HepG2 (cell line): ENCODE measurements around the gene BCL11B. TPM values are rescaled to one million over a fixed set of nuclear protein-coding genes. Genes with fewer than 3 reads are reported as not detected.

ENCODE experiments used
- ATAC-seq: fragments of 200-7000 bp; cut with Tn5 transposase; 3 replicates; pipeline ENCODE4 v1.9.1; 2020; ENCODE audit warnings: mild to moderate bottlenecking, moderate library complexity
- BruUV-seq: library from RNA; stranded (reverse); fragments of 400-500 nt; replicated peaks from 2 replicates; lab custom pipeline; 2021; lab: Mats Ljungman, UMichigan
- CTCF ChIA-PET: fragments of 300-600 bp; formaldehyde crosslinking; extraction: SDS; loops from one replicate; lab custom pipeline; 2021; ENCODE audit warnings: low total read pairs, inconsistent platforms, low intra/inter-chr PET ratio; lab: Yijun Ruan, JAX
- POLR2A ChIA-PET: fragments of 350-600 bp; sonication (Branson Sonifier 250); formaldehyde crosslinking; loops from one replicate; lab custom pipeline; 2020; ENCODE audit warnings: antibody characterized with exemption, inconsistent platforms; lab: Yijun Ruan, JAX
- DNase-seq: peaks from one replicate; pipeline ENCODE4 v3.0.0-alpha.2; 2015; ENCODE audit warnings: low spot score
- FAIRE-seq: peaks from 3 replicates; lab custom pipeline; 2011; peaks lifted over from hg19 to GRCh38; lab: Jason Lieb, UNC
- H2AFZ ChIP-seq: one replicate; pipeline ENCODE4 v1.6.1; 2011; ENCODE audit warnings: low read length, inconsistent platforms
- H3K27ac ChIP-seq: fragments of 300-600 bp; 3 replicates; pipeline ENCODE4 v1.8.0; 2011; ENCODE audit warnings: mixed run types, mild to moderate bottlenecking, mixed read lengths, low read length, inconsistent platforms; ENCODE audit not compliant: insufficient read depth; ENCODE audit errors: extremely low read length
- H3K27me3 ChIP-seq, 2 experiments: fragments of 200-600 bp in 1 of 2; 2 replicates in 1 of 2; 3 replicates in 1 of 2; pipeline versions ENCODE4 v1.6.0 to v1.8.0; 2011; ENCODE audit warnings: low read length in 2 of 2, mild to moderate bottlenecking in 2 of 2, moderate library complexity in 2 of 2, inconsistent platforms in 1 of 2; ENCODE audit not compliant: insufficient read depth in 2 of 2, control insufficient read depth in 1 of 2
- H3K36me3 ChIP-seq, 2 experiments: fragments of 200-600 bp in 1 of 2; replicated peaks in 1 of 2; 2 replicates in 1 of 2; 3 replicates in 1 of 2; pipeline versions ENCODE4 v1.5.1 to v1.8.0; 2011; ENCODE audit warnings: low read length in 2 of 2, inconsistent platforms in 1 of 2; ENCODE audit not compliant: insufficient read depth in 2 of 2, control insufficient read depth in 1 of 2
- H3K4me1 ChIP-seq: 2 replicates; pipeline ENCODE4 v1.5.1; 2012; ENCODE audit warnings: low read length, inconsistent platforms; ENCODE audit not compliant: insufficient read depth
- H3K4me2 ChIP-seq: 2 replicates; pipeline ENCODE4 v1.6.0; 2011; ENCODE audit warnings: low read depth, low read length, inconsistent platforms
- H3K4me3 ChIP-seq, 3 experiments: fragments of 200-600 bp in 1 of 3; sonication (generic), shearing (Covaris generic) in 1 of 3; replicated peaks in 1 of 3; 2 replicates each; pipeline ENCODE4 v1.5.1; 2011 to 2016; ENCODE audit warnings: low read length in 3 of 3, inconsistent platforms in 2 of 3, low read depth in 2 of 3, mild to moderate bottlenecking in 2 of 3, control low read depth in 1 of 3, mixed read lengths in 1 of 3; ENCODE audit not compliant: insufficient read depth in 1 of 3
- H3K79me2 ChIP-seq: one replicate; pipeline ENCODE4 v1.6.1; 2011; ENCODE audit warnings: low read length, inconsistent platforms; ENCODE audit not compliant: insufficient read depth
- H3K9ac ChIP-seq: 2 replicates; pipeline ENCODE4 v1.6.0; 2011; ENCODE audit warnings: mild to moderate bottlenecking, low read depth, low read length, inconsistent platforms; ENCODE audit not compliant: insufficient read depth
- H3K9me3 ChIP-seq: 2 replicates; pipeline ENCODE4 v1.5.1; 2012; ENCODE audit warnings: mild to moderate bottlenecking, low read length
- H4K20me1 ChIP-seq: 2 replicates; pipeline ENCODE4 v1.6.0; 2011; ENCODE audit warnings: inconsistent platforms, mild to moderate bottlenecking, low read length, moderate library complexity; ENCODE audit not compliant: insufficient read depth
- CBX2 ChIP-seq, 2 experiments: fragments of 200-600 bp in 1 of 2; sonication (generic); formaldehyde crosslinking in 1 of 2; IDR thresholded peaks; 2 replicates each; pipeline versions ENCODE4 v1.7.0 to v1.8.1; 2018 to 2022; ENCODE audit warnings: low read depth in 2 of 2, low read length in 1 of 2, mild to moderate bottlenecking in 1 of 2, missing genetic modification reagents in 1 of 2
- HDAC2 ChIP-seq: sonication (generic); formaldehyde crosslinking; IDR thresholded peaks from 2 replicates; pipeline ENCODE4 v1.4.0; 2020; ENCODE audit warnings: missing genetic modification reagents
- MTA3 ChIP-seq: sonication (generic); formaldehyde crosslinking; IDR thresholded peaks from 2 replicates; pipeline ENCODE4 v1.4.0; 2020; ENCODE audit warnings: missing genetic modification reagents
- MXD1 ChIP-seq: sonication (generic); formaldehyde crosslinking; IDR thresholded peaks from 2 replicates; pipeline ENCODE4 v1.4.0; 2020; ENCODE audit warnings: mild to moderate bottlenecking, missing genetic modification reagents
- PRPF4 ChIP-seq: fragments of 200-400 bp; formaldehyde crosslinking; IDR thresholded peaks from 2 replicates; pipeline ENCODE4 v1.6.1; 2016; ENCODE audit warnings: low read length, low read depth; ENCODE audit not compliant: poor library complexity, severe bottlenecking
- U2AF1 ChIP-seq: fragments of 200-400 bp; formaldehyde crosslinking; optimal IDR thresholded peaks from 2 replicates; pipeline ENCODE3; 2017; ENCODE audit warnings: mild to moderate bottlenecking, low read depth, low read length
- ZBTB10 ChIP-seq: sonication (generic); formaldehyde crosslinking; IDR thresholded peaks from 2 replicates; pipeline ENCODE4 v1.4.0; 2020; ENCODE audit warnings: missing genetic modification reagents, borderline replicate concordance
- ZNF253 ChIP-seq: sonication (generic); formaldehyde crosslinking; IDR thresholded peaks from 2 replicates; pipeline ENCODE4 v1.8.0; 2022; ENCODE audit warnings: mild to moderate bottlenecking, missing genetic modification reagents, borderline replicate concordance
- ZNF501 ChIP-seq: sonication (generic); formaldehyde crosslinking; IDR thresholded peaks from 2 replicates; pipeline ENCODE4 v1.5.1; 2020; ENCODE audit warnings: mild to moderate bottlenecking, moderate library complexity, missing genetic modification reagents
- ZNF552 ChIP-seq: sonication (generic); formaldehyde crosslinking; IDR thresholded peaks from 2 replicates; pipeline ENCODE4 v1.9.0; 2022; ENCODE audit warnings: missing genetic modification reagents, mild to moderate bottlenecking, borderline replicate concordance
- ZNF629 ChIP-seq: sonication (generic); formaldehyde crosslinking; conservative IDR thresholded peaks from 2 replicates; pipeline ENCODE4 v1.5.0; 2020; ENCODE audit warnings: missing genetic modification reagents
- WGBS: methylation state at CpG from one replicate; pipeline ENCODE4 v1.1.6; 2017; ENCODE audit warnings: low lambda C conversion rate; 5-methylcytosine and 5-hydroxymethylcytosine counted together
- in situ Hi-C: cut with HindIII; loops from 2 replicates; pipeline ENCODE4 v1.10.0; 2017; ENCODE audit warnings: low pct_unique_long_range_greater_than_20kb; ENCODE audit not compliant: extremely low pct_ligation_motif_present
- intact Hi-C: fragments of 100-400 bp; cut with micrococcal nuclease; formaldehyde crosslinking; loops from one replicate; pipeline ENCODE4 v1.10.0; 2022; ENCODE audit not compliant: unreplicated experiment
- polyA plus RNA-seq, 8 experiments: library from polyadenylated mRNA; depleted of rRNA in 3 of 8; stranded (reverse) in 7 of 8; unstranded in 1 of 8; fragments of >200 nt; fragmentation: Illumina TruSeq in 4 of 8; extraction: Trizol in 4 of 8; gene quantifications; 2 replicates each; pipeline versions ENCODE4 v1.2.1 to v1.2.3, GENCODE V29; 2011 to 2016; ENCODE audit warnings: low read depth in 4 of 8, missing spikeins in 1 of 8, mixed read lengths in 1 of 8; ENCODE audit not compliant: insufficient read depth in 1 of 8
- total RNA-seq, 5 experiments: library from RNA; depleted of rRNA; stranded (reverse); fragments of >200 nt; fragmentation: Illumina TruSeq; extraction: Trizol; gene quantifications; 2 replicates each; pipeline ENCODE4 v1.2.3, GENCODE V29; 2016; ENCODE audit warnings: low read depth in 1 of 5

The BCL11B gene
- total and polyA plus RNA-seq, 2 of the 13 experiments (the other 11 are each of a cell fraction or from before 2014, with no cell fraction given) = not detected

- Histone ChIP-seq H3K27me3 (peaks cover 0 to 32% of the 10 kb centered on the region in 2 experiments; a peak in 1 of 5 replicates), H3K4me1 (no peaks in the 10 kb centered on the region), H3K27ac (no peak overlapping the region), H2AFZ (no peak overlapping the region), H3K36me3 (no peaks in the 10 kb centered on the region), H3K4me3 (no peak overlapping the region), H4K20me1 (0 out of 2 replicates have a peak, but pooled peaks cover 2% of the 10 kb centered on the region), H3K79me2 (no peaks in the 10 kb centered on the region), H3K4me2 (no peak overlapping the region), H3K9me3 (no peaks in the 10 kb centered on the region), H3K9ac (no peak overlapping the region)
- BruUV-seq = no TSS peak
- in situ Hi-C loops (no loop called here), intact Hi-C loops (no loop called here)
- FAIRE-seq (no peak), DNase-seq (no peak), ATAC-seq (no peak)
- TF ChIP-seq ZNF629 (CRISPR knock-in tag) (0 out of 2 replicates have a peak, but pooled peaks have one; percentile 8), PRPF4 (no peak)
- WGBS = 34% methylated on average over 9 of the region's 23 CpGs
- POLR2A ChIA-PET = no interaction called here
- CTCF ChIA-PET = no interaction called here
Measured at GRCh38 chr14:99230208-99231151, 41.5 kb downstream of the BCL11B start.

- H3K4me2 ChIP-seq = no peak overlapping the region
- no peak for TF ChIP-seq ZBTB10 (CRISPR knock-in tag)
- TF ChIP-seq MXD1 = no peak
- no peak for TF ChIP-seq ZNF253 (CRISPR knock-in tag)
- TF ChIP-seq ZNF552 (CRISPR knock-in tag) = no peak
- no peak for TF ChIP-seq MTA3 (CRISPR knock-in tag)
- TF ChIP-seq CBX2 (IDR thresholded peaks at IDR 0.05; ENCODE audit: low read depth, low read length) = no peak
- no peak for TF ChIP-seq CBX2 (CRISPR knock-in tag; IDR thresholded peaks at IDR 0.05; ENCODE audit: low read depth)
- TF ChIP-seq HDAC2 = no peak
- TF ChIP-seq ZNF501 (CRISPR knock-in tag) = no peak
- no peak for TF ChIP-seq U2AF1
Measured at GRCh38 chr14:99229654-99230207, 42.3 kb downstream of the BCL11B start.

More at GRCh38 chr14:99229654-99230207, 42.3 kb downstream of the BCL11B start:
- ChIA-PET CTCF (no interaction called here), POLR2A (no interaction called here)
- Histone ChIP-seq H3K4me1 (no peaks in the 10 kb centered on the region), H3K79me2 (no peaks in the 10 kb centered on the region), H3K4me3 (no peak overlapping the region), H3K36me3 (no peaks in the 10 kb centered on the region), H4K20me1 (0 out of 2 replicates have a peak, but pooled peaks cover 2% of the 10 kb centered on the region), H3K9ac (no peak overlapping the region), H3K27me3 (peaks cover 0 to 28% of the 10 kb centered on the region in 2 experiments; a peak in 1 of 5 replicates), H2AFZ (no peak overlapping the region), H3K27ac (no peak overlapping the region), H3K9me3 (no peaks in the 10 kb centered on the region)
- intact Hi-C loops (no loop called here), in situ Hi-C loops (no loop called here)
- no peak for DNase-seq
- BruUV-seq = no TSS peak
- no peak for ATAC-seq
- FAIRE-seq = no peak
- 0% methylated on average over 3 of the region's 10 CpGs for WGBS
